ENCODE measurements around the gene PDGFRB.

DNA sequence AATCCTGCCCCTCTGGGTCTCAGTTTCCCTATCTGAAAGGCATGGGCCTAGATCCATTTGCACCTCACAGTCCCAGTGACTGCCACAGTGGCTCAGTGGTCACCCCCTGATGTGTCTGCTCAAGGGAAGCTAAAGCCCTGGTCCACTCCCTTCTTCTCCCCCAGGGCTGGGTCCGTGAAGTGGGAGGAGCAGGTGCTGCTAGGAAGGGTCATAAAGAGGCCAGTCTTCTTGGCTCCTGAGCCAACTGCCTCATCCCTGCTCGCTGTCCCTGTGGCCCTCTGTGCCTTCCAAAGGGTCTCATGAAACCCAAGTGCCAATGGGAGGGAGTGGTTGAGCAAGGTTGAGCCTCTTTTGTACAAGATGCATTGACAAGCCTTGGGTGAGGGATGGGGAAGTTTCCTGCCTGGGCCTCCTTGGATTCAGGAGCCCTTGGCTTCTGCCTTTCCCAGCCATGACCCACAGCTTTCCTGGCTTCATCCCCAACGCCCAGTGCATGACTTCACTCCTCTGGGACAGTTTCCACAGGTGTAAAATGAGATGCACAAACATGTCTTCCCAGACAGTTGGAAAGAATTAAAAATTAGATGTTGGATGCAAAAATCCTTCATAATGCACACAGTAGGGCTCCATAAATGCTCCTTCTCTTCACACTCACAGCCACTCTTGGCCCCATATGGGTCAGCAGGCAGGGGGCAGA lies 32.6 kb upstream of the PDGFRB start:
- TF ChIP-seq GFI1B (tag by site-specific recombination; IDR thresholded peaks at IDR 0.05) (no peak), ZNF785 (tag by site-specific recombination; IDR thresholded peaks at IDR 0.05) (no peak), ZFP41 (tag by site-specific recombination; IDR thresholded peaks at IDR 0.05; ENCODE audit: borderline replicate concordance) (no peak), TCF7L2 (IDR thresholded peaks at IDR 0.05; ENCODE audit: borderline replicate concordance, low read depth, low read length) (no peak), IKZF3 (tag by site-specific recombination; IDR thresholded peaks at IDR 0.05) (no peak), MEIS1 (CRISPR knock-in tag; IDR thresholded peaks at IDR 0.05; ENCODE audit: borderline replicate concordance) (no peak), ZFP3 (tag by site-specific recombination; IDR thresholded peaks at IDR 0.05; ENCODE audit: low read depth) (no peak), ZNF621 (tag by site-specific recombination; IDR thresholded peaks at IDR 0.05) (no peak)
- TF ChIP-seq, protein P1, sequence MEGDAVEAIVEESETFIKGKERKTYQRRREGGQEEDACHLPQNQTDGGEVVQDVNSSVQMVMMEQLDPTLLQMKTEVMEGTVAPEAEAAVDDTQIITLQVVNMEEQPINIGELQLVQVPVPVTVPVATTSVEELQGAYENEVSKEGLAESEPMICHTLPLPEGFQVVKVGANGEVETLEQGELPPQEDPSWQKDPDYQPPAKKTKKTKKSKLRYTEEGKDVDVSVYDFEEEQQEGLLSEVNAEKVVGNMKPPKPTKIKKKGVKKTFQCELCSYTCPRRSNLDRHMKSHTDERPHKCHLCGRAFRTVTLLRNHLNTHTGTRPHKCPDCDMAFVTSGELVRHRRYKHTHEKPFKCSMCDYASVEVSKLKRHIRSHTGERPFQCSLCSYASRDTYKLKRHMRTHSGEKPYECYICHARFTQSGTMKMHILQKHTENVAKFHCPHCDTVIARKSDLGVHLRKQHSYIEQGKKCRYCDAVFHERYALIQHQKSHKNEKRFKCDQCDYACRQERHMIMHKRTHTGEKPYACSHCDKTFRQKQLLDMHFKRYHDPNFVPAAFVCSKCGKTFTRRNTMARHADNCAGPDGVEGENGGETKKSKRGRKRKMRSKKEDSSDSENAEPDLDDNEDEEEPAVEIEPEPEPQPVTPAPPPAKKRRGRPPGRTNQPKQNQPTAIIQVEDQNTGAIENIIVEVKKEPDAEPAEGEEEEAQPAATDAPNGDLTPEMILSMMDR (tag by site-specific recombination; IDR thresholded peaks at IDR 0.05): no peak
- TF ChIP-seq, protein P2, sequence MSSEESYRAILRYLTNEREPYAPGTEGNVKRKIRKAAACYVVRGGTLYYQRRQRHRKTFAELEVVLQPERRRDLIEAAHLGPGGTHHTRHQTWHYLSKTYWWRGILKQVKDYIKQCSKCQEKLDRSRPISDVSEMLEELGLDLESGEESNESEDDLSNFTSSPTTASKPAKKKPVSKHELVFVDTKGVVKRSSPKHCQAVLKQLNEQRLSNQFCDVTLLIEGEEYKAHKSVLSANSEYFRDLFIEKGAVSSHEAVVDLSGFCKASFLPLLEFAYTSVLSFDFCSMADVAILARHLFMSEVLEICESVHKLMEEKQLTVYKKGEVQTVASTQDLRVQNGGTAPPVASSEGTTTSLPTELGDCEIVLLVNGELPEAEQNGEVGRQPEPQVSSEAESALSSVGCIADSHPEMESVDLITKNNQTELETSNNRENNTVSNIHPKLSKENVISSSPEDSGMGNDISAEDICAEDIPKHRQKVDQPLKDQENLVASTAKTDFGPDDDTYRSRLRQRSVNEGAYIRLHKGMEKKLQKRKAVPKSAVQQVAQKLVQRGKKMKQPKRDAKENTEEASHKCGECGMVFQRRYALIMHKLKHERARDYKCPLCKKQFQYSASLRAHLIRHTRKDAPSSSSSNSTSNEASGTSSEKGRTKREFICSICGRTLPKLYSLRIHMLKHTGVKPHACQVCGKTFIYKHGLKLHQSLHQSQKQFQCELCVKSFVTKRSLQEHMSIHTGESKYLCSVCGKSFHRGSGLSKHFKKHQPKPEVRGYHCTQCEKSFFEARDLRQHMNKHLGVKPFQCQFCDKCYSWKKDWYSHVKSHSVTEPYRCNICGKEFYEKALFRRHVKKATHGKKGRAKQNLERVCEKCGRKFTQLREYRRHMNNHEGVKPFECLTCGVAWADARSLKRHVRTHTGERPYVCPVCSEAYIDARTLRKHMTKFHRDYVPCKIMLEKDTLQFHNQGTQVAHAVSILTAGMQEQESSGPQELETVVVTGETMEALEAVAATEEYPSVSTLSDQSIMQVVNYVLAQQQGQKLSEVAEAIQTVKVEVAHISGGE (tag by site-specific recombination; conservative IDR thresholded peaks at IDR 0.05; ENCODE audit: low read depth): no peak
- TF ChIP-seq, protein P3, sequence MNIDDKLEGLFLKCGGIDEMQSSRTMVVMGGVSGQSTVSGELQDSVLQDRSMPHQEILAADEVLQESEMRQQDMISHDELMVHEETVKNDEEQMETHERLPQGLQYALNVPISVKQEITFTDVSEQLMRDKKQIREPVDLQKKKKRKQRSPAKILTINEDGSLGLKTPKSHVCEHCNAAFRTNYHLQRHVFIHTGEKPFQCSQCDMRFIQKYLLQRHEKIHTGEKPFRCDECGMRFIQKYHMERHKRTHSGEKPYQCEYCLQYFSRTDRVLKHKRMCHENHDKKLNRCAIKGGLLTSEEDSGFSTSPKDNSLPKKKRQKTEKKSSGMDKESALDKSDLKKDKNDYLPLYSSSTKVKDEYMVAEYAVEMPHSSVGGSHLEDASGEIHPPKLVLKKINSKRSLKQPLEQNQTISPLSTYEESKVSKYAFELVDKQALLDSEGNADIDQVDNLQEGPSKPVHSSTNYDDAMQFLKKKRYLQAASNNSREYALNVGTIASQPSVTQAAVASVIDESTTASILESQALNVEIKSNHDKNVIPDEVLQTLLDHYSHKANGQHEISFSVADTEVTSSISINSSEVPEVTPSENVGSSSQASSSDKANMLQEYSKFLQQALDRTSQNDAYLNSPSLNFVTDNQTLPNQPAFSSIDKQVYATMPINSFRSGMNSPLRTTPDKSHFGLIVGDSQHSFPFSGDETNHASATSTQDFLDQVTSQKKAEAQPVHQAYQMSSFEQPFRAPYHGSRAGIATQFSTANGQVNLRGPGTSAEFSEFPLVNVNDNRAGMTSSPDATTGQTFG (tag by site-specific recombination; IDR thresholded peaks at IDR 0.05; ENCODE audit: borderline replicate concordance): no peak
- TF ChIP-seq, protein P4, sequence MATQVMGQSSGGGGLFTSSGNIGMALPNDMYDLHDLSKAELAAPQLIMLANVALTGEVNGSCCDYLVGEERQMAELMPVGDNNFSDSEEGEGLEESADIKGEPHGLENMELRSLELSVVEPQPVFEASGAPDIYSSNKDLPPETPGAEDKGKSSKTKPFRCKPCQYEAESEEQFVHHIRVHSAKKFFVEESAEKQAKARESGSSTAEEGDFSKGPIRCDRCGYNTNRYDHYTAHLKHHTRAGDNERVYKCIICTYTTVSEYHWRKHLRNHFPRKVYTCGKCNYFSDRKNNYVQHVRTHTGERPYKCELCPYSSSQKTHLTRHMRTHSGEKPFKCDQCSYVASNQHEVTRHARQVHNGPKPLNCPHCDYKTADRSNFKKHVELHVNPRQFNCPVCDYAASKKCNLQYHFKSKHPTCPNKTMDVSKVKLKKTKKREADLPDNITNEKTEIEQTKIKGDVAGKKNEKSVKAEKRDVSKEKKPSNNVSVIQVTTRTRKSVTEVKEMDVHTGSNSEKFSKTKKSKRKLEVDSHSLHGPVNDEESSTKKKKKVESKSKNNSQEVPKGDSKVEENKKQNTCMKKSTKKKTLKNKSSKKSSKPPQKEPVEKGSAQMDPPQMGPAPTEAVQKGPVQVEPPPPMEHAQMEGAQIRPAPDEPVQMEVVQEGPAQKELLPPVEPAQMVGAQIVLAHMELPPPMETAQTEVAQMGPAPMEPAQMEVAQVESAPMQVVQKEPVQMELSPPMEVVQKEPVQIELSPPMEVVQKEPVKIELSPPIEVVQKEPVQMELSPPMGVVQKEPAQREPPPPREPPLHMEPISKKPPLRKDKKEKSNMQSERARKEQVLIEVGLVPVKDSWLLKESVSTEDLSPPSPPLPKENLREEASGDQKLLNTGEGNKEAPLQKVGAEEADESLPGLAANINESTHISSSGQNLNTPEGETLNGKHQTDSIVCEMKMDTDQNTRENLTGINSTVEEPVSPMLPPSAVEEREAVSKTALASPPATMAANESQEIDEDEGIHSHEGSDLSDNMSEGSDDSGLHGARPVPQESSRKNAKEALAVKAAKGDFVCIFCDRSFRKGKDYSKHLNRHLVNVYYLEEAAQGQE (tag by site-specific recombination; IDR thresholded peaks at IDR 0.05): no peak
- TF ChIP-seq, protein P5, sequence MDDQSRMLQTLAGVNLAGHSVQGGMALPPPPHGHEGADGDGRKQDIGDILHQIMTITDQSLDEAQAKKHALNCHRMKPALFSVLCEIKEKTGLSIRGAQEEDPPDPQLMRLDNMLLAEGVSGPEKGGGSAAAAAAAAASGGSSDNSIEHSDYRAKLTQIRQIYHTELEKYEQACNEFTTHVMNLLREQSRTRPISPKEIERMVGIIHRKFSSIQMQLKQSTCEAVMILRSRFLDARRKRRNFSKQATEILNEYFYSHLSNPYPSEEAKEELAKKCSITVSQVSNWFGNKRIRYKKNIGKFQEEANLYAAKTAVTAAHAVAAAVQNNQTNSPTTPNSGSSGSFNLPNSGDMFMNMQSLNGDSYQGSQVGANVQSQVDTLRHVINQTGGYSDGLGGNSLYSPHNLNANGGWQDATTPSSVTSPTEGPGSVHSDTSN (CRISPR knock-in tag; IDR thresholded peaks at IDR 0.05): no peak

All from HEK293 (cell line).